ENCODE measurements around the gene CIRBP. TPM values are rescaled to one million over a fixed set of nuclear protein-coding genes. Genes with fewer than 3 reads are reported as not detected.

CIRBP gene
- total and polyA plus RNA-seq, 2 of the 13 experiments (the other 11 are each of a cell fraction or from before 2014, with no cell fraction given) = 133 to 140 TPM

DNA sequence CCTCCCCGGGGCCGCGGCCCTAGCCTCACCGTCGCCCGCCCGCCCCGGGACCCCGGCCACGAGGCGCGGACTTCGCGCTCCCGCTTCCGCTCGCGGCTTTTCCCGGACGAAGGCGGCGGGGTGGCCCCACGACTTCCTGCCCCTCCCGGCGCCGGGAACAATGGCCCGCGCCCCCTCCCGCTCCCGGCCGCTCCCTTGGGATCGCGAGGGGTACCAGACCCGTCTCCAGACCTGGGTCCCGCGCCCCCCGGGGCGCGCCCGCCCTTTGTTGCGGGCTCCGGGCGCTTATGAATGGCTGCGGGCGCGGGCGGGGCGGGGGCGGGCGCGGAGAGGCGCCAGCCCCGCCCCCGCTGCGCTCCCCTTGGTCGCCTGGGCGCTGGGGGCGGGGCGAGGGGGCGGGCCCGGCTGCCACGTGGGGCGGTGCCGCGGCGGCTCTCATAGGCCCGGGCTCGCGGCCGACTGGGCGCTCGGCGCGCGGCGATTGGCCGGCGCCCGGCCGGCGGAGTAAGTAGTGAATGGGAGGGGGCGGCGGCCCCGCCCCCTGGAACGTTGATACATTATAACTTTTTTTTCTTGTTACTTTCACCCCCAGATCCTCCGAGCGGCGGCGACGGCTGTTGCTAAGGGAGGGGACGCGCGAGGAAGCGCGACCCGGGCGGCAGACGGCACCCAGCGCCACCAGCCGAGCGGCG, 19.7 kb upstream of the CIRBP start (continued):
- TF ChIP-seq, protein P1, sequence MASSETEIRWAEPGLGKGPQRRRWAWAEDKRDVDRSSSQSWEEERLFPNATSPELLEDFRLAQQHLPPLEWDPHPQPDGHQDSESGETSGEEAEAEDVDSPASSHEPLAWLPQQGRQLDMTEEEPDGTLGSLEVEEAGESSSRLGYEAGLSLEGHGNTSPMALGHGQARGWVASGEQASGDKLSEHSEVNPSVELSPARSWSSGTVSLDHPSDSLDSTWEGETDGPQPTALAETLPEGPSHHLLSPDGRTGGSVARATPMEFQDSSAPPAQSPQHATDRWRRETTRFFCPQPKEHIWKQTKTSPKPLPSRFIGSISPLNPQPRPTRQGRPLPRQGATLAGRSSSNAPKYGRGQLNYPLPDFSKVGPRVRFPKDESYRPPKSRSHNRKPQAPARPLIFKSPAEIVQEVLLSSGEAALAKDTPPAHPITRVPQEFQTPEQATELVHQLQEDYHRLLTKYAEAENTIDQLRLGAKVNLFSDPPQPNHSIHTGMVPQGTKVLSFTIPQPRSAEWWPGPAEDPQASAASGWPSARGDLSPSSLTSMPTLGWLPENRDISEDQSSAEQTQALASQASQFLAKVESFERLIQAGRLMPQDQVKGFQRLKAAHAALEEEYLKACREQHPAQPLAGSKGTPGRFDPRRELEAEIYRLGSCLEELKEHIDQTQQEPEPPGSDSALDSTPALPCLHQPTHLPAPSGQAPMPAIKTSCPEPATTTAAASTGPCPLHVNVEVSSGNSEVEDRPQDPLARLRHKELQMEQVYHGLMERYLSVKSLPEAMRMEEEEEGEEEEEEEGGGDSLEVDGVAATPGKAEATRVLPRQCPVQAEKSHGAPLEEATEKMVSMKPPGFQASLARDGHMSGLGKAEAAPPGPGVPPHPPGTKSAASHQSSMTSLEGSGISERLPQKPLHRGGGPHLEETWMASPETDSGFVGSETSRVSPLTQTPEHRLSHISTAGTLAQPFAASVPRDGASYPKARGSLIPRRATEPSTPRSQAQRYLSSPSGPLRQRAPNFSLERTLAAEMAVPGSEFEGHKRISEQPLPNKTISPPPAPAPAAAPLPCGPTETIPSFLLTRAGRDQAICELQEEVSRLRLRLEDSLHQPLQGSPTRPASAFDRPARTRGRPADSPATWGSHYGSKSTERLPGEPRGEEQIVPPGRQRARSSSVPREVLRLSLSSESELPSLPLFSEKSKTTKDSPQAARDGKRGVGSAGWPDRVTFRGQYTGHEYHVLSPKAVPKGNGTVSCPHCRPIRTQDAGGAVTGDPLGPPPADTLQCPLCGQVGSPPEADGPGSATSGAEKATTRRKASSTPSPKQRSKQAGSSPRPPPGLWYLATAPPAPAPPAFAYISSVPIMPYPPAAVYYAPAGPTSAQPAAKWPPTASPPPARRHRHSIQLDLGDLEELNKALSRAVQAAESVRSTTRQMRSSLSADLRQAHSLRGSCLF (CRISPR knock-in tag; IDR thresholded peaks at IDR 0.05; ENCODE audit: borderline replicate concordance) = no peak
- peak; percentile 60; the same call in 1 of the 2 replicates for TF ChIP-seq TMF1 (CRISPR knock-in tag; IDR thresholded peaks at IDR 0.05; ENCODE audit: low read depth)

DNA sequence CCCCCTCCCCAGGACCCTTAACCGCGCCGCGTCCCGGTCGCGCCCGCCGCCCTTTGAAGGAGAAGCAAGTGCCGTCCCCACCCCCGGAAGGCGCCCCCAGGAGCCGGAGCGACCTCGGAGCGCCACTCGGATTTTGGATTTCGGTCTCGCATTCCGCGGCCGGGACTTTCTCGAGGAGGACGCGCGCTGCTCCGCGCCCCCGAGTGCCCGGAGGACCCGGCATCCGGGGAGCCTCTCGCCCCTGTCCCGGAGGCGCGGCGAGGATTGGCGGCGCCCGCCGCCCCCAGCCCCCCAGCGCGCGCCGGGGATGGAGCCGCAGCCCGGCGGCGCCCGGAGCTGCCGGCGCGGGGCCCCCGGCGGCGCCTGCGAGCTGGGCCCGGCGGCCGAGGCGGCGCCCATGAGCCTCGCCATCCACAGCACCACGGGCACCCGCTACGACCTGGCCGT, 19.1 kb upstream of the CIRBP start:
- Histone ChIP-seq H4K20me1 (ENCODE audit: insufficient read depth, low read length) (peaks cover 30% of the 10 kb centered on the region; the same call in 1 of the 2 replicates), H3K27ac (ENCODE audit: extremely low read length, insufficient read depth, low read length) (peak overlapping the region; percentile 94), H3K79me2 (ENCODE audit: insufficient read depth, low read length) (peaks cover 31% of the 10 kb centered on the region), H3K9ac (ENCODE audit: insufficient read depth, low read depth, low read length) (peak overlapping the region; percentile 92), H3K9me3 (ENCODE audit: low read length) (no peaks in the 10 kb centered on the region), H3K4me1 (ENCODE audit: insufficient read depth, low read length) (peaks cover 52% of the 10 kb centered on the region), H3K27me3 (ENCODE audit: control insufficient read depth in 1 of 2, insufficient read depth in 2 of 2, low read length in 2 of 2) (no peaks in the 10 kb centered on the region; a peak in 1 of 5 replicates), H3K4me2 (ENCODE audit: low read depth, low read length) (peak overlapping the region; percentile 58), H2AFZ (ENCODE audit: low read length) (no peak overlapping the region), H3K4me3 (replicated peaks in 1 of 3; ENCODE audit: insufficient read depth in 1 of 3, low read depth in 2 of 3, low read length in 3 of 3) (peak overlapping the region; percentile 86 to 90 (median 88)), H3K36me3 (replicated peaks in 1 of 2; ENCODE audit: control insufficient read depth in 1 of 2, insufficient read depth in 2 of 2, low read length in 2 of 2) (peaks cover 8 to 20% of the 10 kb centered on the region in 2 experiments)
- ATAC-seq (no peak), DNase-seq (ENCODE audit: low spot score) (no peak), FAIRE-seq (no peak)
- BruUV-seq (replicated peaks) = no TSS peak
- 0% methylated on average over 2 of the region's 67 CpGs for WGBS (ENCODE audit: low lambda C conversion rate)
- ChIA-PET POLR2A (interaction anchor here (13.7 kb wide), 1 partner anchor 15 kb away, joined by 668 read pairs; the partner anchor contains the start of gene CIRBP), CTCF (ENCODE audit: low intra/inter-chr PET ratio, low total read pairs) (no interaction called here)
- in situ Hi-C loops (cut with HindIII; ENCODE audit: extremely low pct_ligation_motif_present, low pct_unique_long_range_greater_than_20kb) (no loop called here), intact Hi-C loops (cut with micrococcal nuclease; ENCODE audit: unreplicated experiment) (no loop called here)
- TF ChIP-seq BCL6 (CRISPR knock-in tag; IDR thresholded peaks at IDR 0.05) = 0 out of 2 replicates have a peak, but pooled peaks have one; percentile 7
- no peak for TF ChIP-seq HDAC2 (CRISPR knock-in tag; IDR thresholded peaks at IDR 0.05)
- TF ChIP-seq, protein P2, sequence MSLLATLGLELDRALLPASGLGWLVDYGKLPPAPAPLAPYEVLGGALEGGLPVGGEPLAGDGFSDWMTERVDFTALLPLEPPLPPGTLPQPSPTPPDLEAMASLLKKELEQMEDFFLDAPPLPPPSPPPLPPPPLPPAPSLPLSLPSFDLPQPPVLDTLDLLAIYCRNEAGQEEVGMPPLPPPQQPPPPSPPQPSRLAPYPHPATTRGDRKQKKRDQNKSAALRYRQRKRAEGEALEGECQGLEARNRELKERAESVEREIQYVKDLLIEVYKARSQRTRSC (CRISPR knock-in tag; IDR thresholded peaks at IDR 0.05; ENCODE audit: low read depth) = no peak
- TF ChIP-seq, protein P3, sequence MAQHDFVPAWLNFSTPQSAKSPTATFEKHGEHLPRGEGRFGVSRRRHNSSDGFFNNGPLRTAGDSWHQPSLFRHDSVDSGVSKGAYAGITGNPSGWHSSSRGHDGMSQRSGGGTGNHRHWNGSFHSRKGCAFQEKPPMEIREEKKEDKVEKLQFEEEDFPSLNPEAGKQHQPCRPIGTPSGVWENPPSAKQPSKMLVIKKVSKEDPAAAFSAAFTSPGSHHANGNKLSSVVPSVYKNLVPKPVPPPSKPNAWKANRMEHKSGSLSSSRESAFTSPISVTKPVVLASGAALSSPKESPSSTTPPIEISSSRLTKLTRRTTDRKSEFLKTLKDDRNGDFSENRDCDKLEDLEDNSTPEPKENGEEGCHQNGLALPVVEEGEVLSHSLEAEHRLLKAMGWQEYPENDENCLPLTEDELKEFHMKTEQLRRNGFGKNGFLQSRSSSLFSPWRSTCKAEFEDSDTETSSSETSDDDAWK (CRISPR knock-in tag; IDR thresholded peaks at IDR 0.05) = no peak
- no peak for TF ChIP-seq HHEX (CRISPR knock-in tag; IDR thresholded peaks at IDR 0.05)
- TF ChIP-seq, protein P4, sequence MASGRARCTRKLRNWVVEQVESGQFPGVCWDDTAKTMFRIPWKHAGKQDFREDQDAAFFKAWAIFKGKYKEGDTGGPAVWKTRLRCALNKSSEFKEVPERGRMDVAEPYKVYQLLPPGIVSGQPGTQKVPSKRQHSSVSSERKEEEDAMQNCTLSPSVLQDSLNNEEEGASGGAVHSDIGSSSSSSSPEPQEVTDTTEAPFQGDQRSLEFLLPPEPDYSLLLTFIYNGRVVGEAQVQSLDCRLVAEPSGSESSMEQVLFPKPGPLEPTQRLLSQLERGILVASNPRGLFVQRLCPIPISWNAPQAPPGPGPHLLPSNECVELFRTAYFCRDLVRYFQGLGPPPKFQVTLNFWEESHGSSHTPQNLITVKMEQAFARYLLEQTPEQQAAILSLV (CRISPR knock-in tag; IDR thresholded peaks at IDR 0.05; ENCODE audit: borderline replicate concordance) = no peak
- TF ChIP-seq, protein P5, sequence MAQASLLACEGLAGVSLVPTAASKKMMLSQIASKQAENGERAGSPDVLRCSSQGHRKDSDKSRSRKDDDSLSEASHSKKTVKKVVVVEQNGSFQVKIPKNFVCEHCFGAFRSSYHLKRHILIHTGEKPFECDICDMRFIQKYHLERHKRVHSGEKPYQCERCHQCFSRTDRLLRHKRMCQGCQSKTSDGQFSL (CRISPR knock-in tag; IDR thresholded peaks at IDR 0.05) = no peak

Measured in HepG2 (cell line).